Chondrocyte (in vitro differentiated cells): Measurements from ENCODE around the gene SUMF2. TPM values are rescaled to one million over a fixed set of nuclear protein-coding genes. Genes with fewer than 3 reads are reported as not detected.
"Not testable (repeated sequence)": the region's sequence is repeated elsewhere in the genome, so short reads cannot be mapped to it uniquely, and the experiment has no call there.

Experiments used
- DNase-seq: peaks from one replicate; pipeline ENCODE4 v3.0.0; 2021; ENCODE audit warnings: mixed read lengths, low spot score
- H3K27ac Mint-ChIP-seq: one replicate; pipeline ENCODE4 v1.8.0; 2021; ENCODE audit warnings: mild to moderate bottlenecking, moderate library complexity, mixed read lengths; ENCODE audit not compliant: unreplicated experiment
- H3K27me3 Mint-ChIP-seq: 2 replicates; pipeline ENCODE4 v1.8.0; 2021; ENCODE audit warnings: low read depth, mixed read lengths
- H3K36me3 Mint-ChIP-seq: 2 replicates; pipeline ENCODE4 v1.8.0; 2021; ENCODE audit warnings: low read depth, mixed read lengths
- H3K4me1 Mint-ChIP-seq: 2 replicates; pipeline ENCODE4 v1.8.0; 2021; ENCODE audit warnings: low read depth, mild to moderate bottlenecking, mixed read lengths
- H3K4me3 Mint-ChIP-seq: one replicate; pipeline ENCODE4 v1.8.0; 2021; ENCODE audit warnings: mild to moderate bottlenecking, moderate library complexity, mixed read lengths; ENCODE audit not compliant: unreplicated experiment
- H3K9me3 Mint-ChIP-seq: 2 replicates; pipeline ENCODE4 v1.8.0; 2021; ENCODE audit warnings: low read depth, mixed read lengths
- CTCF ChIP-seq: fragments of 200-600 bp; sonication (generic); IDR thresholded peaks from 2 replicates; pipeline ENCODE4 v1.5.0; 2021; ENCODE audit warnings: antibody characterized with exemption, mild to moderate bottlenecking, moderate library complexity
- long read RNA-seq: library from polyadenylated mRNA; stranded (forward); transcript quantifications from one replicate; pipeline ENCODE4 v2.0.0, GENCODE V29; 2021
- total RNA-seq: library from RNA; stranded (reverse); gene quantifications from 3 replicates; pipeline ENCODE4 v1.2.1, GENCODE V29; 2021

SUMF2 gene
- 158 to 182 TPM (median 160 TPM) in 3 replicates for total RNA-seq
- long read RNA-seq, transcript SUMF2-208 (9 exons, 2,052 nt): major isoform, 216 of 279 reads
- long read RNA-seq, transcript SUMF2-204 (8 exons, 1,683 nt): minor isoform, 16 of 279 reads
- long read RNA-seq, transcript SUMF2-207 (8 exons, 1,792 nt): minor isoform, 5 of 279 reads
- long read RNA-seq, transcript SUMF2-205 (10 exons, 1,171 nt): minor isoform, 10 of 279 reads
- long read RNA-seq, partial matches to known transcripts: 2 of 279 reads
- long read RNA-seq, other reads (novel, unspliced or antisense): 24 of 279 reads

DNA sequence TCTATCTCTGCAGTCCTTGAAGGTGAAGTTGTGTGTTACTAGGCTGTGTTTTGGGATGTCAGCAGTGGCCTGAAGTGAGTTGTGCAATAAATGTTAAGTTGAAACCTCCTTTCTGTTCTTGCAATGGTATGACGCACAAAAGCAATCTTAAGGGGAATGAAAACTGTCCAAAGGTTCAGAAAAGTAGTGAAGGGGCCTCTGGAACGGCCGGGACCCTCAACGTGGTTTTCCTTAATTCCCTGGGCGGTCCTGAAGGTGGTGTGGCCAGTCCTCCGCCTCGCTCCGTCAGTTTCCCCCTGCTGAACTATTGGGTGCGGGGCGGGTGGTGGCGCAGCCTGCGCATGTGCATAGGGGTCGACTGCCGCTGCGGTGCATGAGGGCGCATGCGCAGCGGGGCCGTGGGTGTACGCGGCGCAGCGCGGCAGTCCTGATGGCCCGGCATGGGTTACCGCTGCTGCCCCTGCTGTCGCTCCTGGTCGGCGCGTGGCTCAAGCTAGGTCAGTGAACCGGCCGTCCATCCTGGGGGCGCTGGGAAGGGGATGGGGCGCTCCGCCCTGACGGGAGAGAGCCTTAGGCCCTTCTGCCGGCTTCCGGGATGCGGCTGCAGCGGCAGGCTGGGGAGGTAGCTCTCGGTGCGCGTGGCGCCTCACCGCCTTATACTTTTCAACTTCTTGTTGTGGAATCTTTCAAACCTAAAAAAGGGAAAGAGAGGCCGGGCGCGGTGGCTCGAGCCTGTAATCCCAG lies at the start of gene SUMF2:
Gene SUMF2, plus strand, starts transcription at position 405 of the 744 bp plus-strand sequence. Its CDS starts 26 bp downstream, at position 431.
- peak; percentile 95 for DNase-seq
- H3K27me3 Mint-ChIP-seq: no peaks in the 10 kb centered on the region
- peak within 1 kb of the TSS; percentile 95 for H3K4me3 Mint-ChIP-seq
- peaks cover 27% of the 10 kb centered on the region for H3K4me1 Mint-ChIP-seq
- TF ChIP-seq CTCF: peak; percentile 57
- peak within 1 kb of the TSS; percentile 94 for H3K27ac Mint-ChIP-seq
- peaks cover 28% of the 10 kb centered on the region for H3K36me3 Mint-ChIP-seq
- H3K9me3 Mint-ChIP-seq: no peaks in the 10 kb centered on the region

GRCh38 chr7:56017015-56017414 lies 47.1 kb upstream of the SUMF2 start:
- not testable (repeated sequence) for H3K4me3 Mint-ChIP-seq, H3K27ac Mint-ChIP-seq, H3K27me3 Mint-ChIP-seq, DNase-seq, H3K4me1 Mint-ChIP-seq, H3K9me3 Mint-ChIP-seq
- peaks cover 16% of the 10 kb centered on the region for H3K36me3 Mint-ChIP-seq

GRCh38 chr7:56019501-56019900 lies 44.6 kb upstream of the SUMF2 start:
- TF ChIP-seq CTCF: no peak
- H3K4me3 Mint-ChIP-seq: no peak overlapping the region
- H3K9me3 Mint-ChIP-seq: no peaks in the 10 kb centered on the region
- no peaks in the 10 kb centered on the region for H3K27me3 Mint-ChIP-seq
- DNase-seq: peak; percentile 68
- H3K27ac Mint-ChIP-seq: no peak overlapping the region
- H3K36me3 Mint-ChIP-seq: peaks cover 15% of the 10 kb centered on the region
- H3K4me1 Mint-ChIP-seq: no peaks in the 10 kb centered on the region

DNA sequence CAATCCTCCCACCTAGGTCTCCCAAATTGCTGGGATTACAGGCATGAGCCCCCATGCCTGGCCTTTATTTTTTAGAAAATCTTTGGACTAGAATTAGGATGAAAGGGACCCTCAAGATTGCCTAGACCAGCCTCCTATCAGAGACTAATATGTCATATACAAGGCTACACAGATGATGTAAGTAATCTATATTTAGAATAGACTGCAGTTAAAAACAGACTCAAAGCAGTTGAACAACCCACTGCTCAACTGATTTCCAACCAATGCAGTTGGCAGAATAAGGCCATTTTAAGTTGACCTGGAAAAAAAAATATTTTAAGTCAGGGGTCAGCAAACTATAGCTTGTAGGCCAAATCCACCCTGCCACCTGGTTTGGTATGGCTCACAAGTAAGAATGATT lies 40.6 kb upstream of the SUMF2 start:
- Mint-ChIP-seq H3K4me3 (no peak overlapping the region), H3K27me3 (no peaks in the 10 kb centered on the region), H3K36me3 (peaks cover 16% of the 10 kb centered on the region), H3K9me3 (no peaks in the 10 kb centered on the region), H3K4me1 (peaks cover 3% of the 10 kb centered on the region), H3K27ac (no peak overlapping the region)
- DNase-seq: no peak
- no peak for TF ChIP-seq CTCF

DNA sequence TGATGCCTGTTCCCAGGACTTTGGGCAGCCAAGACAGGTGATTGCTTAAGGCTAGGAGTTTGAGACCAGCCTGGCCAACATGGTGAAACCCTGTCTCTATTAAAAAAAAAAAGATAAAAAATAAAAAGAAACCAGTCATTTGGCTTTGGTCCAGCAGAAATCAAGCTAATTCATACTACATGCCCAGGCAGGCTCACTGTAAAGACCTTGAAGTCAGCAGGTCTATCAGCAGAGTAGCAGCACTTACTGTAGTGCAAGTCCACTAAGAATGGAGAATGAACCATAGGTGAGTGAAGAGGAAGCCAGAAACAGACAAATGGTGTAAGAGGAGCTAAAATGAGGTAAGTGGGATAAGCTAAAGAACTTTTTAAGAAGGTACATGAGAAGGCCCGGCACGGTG lies 37.5 kb upstream of the SUMF2 start:
- Mint-ChIP-seq H3K4me1 (peaks cover 9% of the 10 kb centered on the region), H3K27me3 (no peaks in the 10 kb centered on the region), H3K4me3 (no peak overlapping the region), H3K9me3 (no peaks in the 10 kb centered on the region), H3K36me3 (peaks cover 18% of the 10 kb centered on the region), H3K27ac (no peak overlapping the region)
- TF ChIP-seq CTCF: no peak
- DNase-seq: no peak
